ENCODE results near the gene PTX4. TPM values are rescaled to one million over a fixed set of nuclear protein-coding genes. Genes with fewer than 3 reads are reported as not detected.

The PTX4 gene
- total and polyA plus RNA-seq, 4 donors = 0.11 to 0.14 TPM; not detected in 2

- DNase-seq (ENCODE audit: low read depth in 4 of 6, low spot score in 6 of 6) = no peak
- Histone ChIP-seq H3K27me3 (ENCODE audit: control insufficient read depth, insufficient read depth, low read length) (no peaks in the 10 kb centered on the region), H3K4me3 (ENCODE audit: low read depth, low read length) (no peak overlapping the region), H3K9me3 (ENCODE audit: control insufficient read depth, insufficient read depth, low read length) (no peaks in the 10 kb centered on the region), H3K36me3 (ENCODE audit: control insufficient read depth, insufficient read depth, low read length) (peaks cover 84% of the 10 kb centered on the region), H3K4me1 (ENCODE audit: control insufficient read depth, insufficient read depth, low read length) (no peaks in the 10 kb centered on the region), H3K27ac (ENCODE audit: low read depth, low read length) (no peak overlapping the region)
- 85% methylated on average over 10 of the region's 10 CpGs for WGBS (ENCODE audit: insufficient coverage)
Observed at GRCh38 chr16:1510272-1510671, 21.5 kb upstream of the PTX4 start.

GRCh38 chr16:1509307-1510221 lies 20.8 kb upstream of the PTX4 start:
- Histone ChIP-seq H3K4me1 (ENCODE audit: control insufficient read depth, insufficient read depth, low read length) (no peaks in the 10 kb centered on the region), H3K4me3 (ENCODE audit: low read depth, low read length) (no peak overlapping the region), H3K27ac (ENCODE audit: low read depth, low read length) (no peak overlapping the region), H3K9me3 (ENCODE audit: control insufficient read depth, insufficient read depth, low read length) (no peaks in the 10 kb centered on the region), H3K27me3 (ENCODE audit: control insufficient read depth, insufficient read depth, low read length) (no peaks in the 10 kb centered on the region), H3K36me3 (ENCODE audit: control insufficient read depth, insufficient read depth, low read length) (peaks cover 91% of the 10 kb centered on the region)
- DNase-seq (ENCODE audit: low read depth in 4 of 6, low spot score in 6 of 6) = no peak
- WGBS (ENCODE audit: insufficient coverage) = 88% methylated on average over 44 of the region's 44 CpGs

- Histone ChIP-seq H3K36me3 (ENCODE audit: control insufficient read depth, insufficient read depth, low read length) (peaks cover 93% of the 10 kb centered on the region), H3K27me3 (ENCODE audit: control insufficient read depth, insufficient read depth, low read length) (no peaks in the 10 kb centered on the region), H3K4me1 (ENCODE audit: control insufficient read depth, insufficient read depth, low read length) (no peaks in the 10 kb centered on the region), H3K27ac (ENCODE audit: low read depth, low read length) (no peak overlapping the region), H3K4me3 (ENCODE audit: low read depth, low read length) (no peak overlapping the region), H3K9me3 (ENCODE audit: control insufficient read depth, insufficient read depth, low read length) (no peaks in the 10 kb centered on the region)
- 83% methylated on average over 16 of the region's 24 CpGs for WGBS (ENCODE audit: insufficient coverage)
- DNase-seq (ENCODE audit: low read depth in 4 of 6, low spot score in 6 of 6) = no peak
Observed at GRCh38 chr16:1508494-1509187, 19.9 kb upstream of the PTX4 start.

- peaks cover 95% of the 10 kb centered on the region for H3K36me3 ChIP-seq (ENCODE audit: control insufficient read depth, insufficient read depth, low read length)
- no peaks in the 10 kb centered on the region for H3K27me3 ChIP-seq (ENCODE audit: control insufficient read depth, insufficient read depth, low read length)
- H3K4me3 ChIP-seq (ENCODE audit: low read depth, low read length) = no peak overlapping the region
- DNase-seq (ENCODE audit: low read depth in 4 of 6, low spot score in 6 of 6) = no peak
- 90% methylated on average over 37 of the region's 37 CpGs for WGBS (ENCODE audit: insufficient coverage)
- no peak overlapping the region for H3K27ac ChIP-seq (ENCODE audit: low read depth, low read length)
- H3K4me1 ChIP-seq (ENCODE audit: control insufficient read depth, insufficient read depth, low read length) = no peaks in the 10 kb centered on the region
- H3K9me3 ChIP-seq (ENCODE audit: control insufficient read depth, insufficient read depth, low read length) = no peaks in the 10 kb centered on the region
Observed at GRCh38 chr16:1506494-1507213, 17.9 kb upstream of the PTX4 start.

GRCh38 chr16:1505912-1506311 lies 17.2 kb upstream of the PTX4 start:
- DNase-seq (ENCODE audit: low read depth in 4 of 6, low spot score in 6 of 6) = no peak
- Histone ChIP-seq H3K27me3 (ENCODE audit: control insufficient read depth, insufficient read depth, low read length) (no peaks in the 10 kb centered on the region), H3K36me3 (ENCODE audit: control insufficient read depth, insufficient read depth, low read length) (peaks cover 95% of the 10 kb centered on the region), H3K4me3 (ENCODE audit: low read depth, low read length) (no peak overlapping the region), H3K27ac (ENCODE audit: low read depth, low read length) (no peak overlapping the region), H3K4me1 (ENCODE audit: control insufficient read depth, insufficient read depth, low read length) (no peaks in the 10 kb centered on the region), H3K9me3 (ENCODE audit: control insufficient read depth, insufficient read depth, low read length) (no peaks in the 10 kb centered on the region)
- WGBS (ENCODE audit: insufficient coverage) = 95% methylated on average over 19 of the region's 22 CpGs

GRCh38 chr16:1505073-1505844 lies 16.5 kb upstream of the PTX4 start:
- 95% methylated on average over 34 of the region's 37 CpGs for WGBS (ENCODE audit: insufficient coverage)
- no peaks in the 10 kb centered on the region for H3K9me3 ChIP-seq (ENCODE audit: control insufficient read depth, insufficient read depth, low read length)
- H3K27me3 ChIP-seq (ENCODE audit: control insufficient read depth, insufficient read depth, low read length) = no peaks in the 10 kb centered on the region
- H3K4me3 ChIP-seq (ENCODE audit: low read depth, low read length) = no peak overlapping the region
- H3K4me1 ChIP-seq (ENCODE audit: control insufficient read depth, insufficient read depth, low read length) = no peaks in the 10 kb centered on the region
- DNase-seq (ENCODE audit: low read depth in 4 of 6, low spot score in 6 of 6) = no peak
- no peak overlapping the region for H3K27ac ChIP-seq (ENCODE audit: low read depth, low read length)
- H3K36me3 ChIP-seq (ENCODE audit: control insufficient read depth, insufficient read depth, low read length) = peaks cover 95% of the 10 kb centered on the region

GRCh38 chr16:1503110-1503955 lies 14.6 kb upstream of the PTX4 start:
- no peak overlapping the region for H3K4me3 ChIP-seq (ENCODE audit: low read depth, low read length)
- H3K27ac ChIP-seq (ENCODE audit: low read depth, low read length) = no peak overlapping the region
- no peaks in the 10 kb centered on the region for H3K27me3 ChIP-seq (ENCODE audit: control insufficient read depth, insufficient read depth, low read length)
- WGBS (ENCODE audit: insufficient coverage) = 97% methylated on average over 32 of the region's 37 CpGs
- H3K4me1 ChIP-seq (ENCODE audit: control insufficient read depth, insufficient read depth, low read length) = no peaks in the 10 kb centered on the region
- no peaks in the 10 kb centered on the region for H3K9me3 ChIP-seq (ENCODE audit: control insufficient read depth, insufficient read depth, low read length)
- peaks cover 95% of the 10 kb centered on the region for H3K36me3 ChIP-seq (ENCODE audit: control insufficient read depth, insufficient read depth, low read length)
- no peak for DNase-seq (ENCODE audit: low read depth in 4 of 6, low spot score in 6 of 6)

- 96% methylated on average over 42 of the region's 42 CpGs for WGBS (ENCODE audit: insufficient coverage)
- peaks cover 95% of the 10 kb centered on the region for H3K36me3 ChIP-seq (ENCODE audit: control insufficient read depth, insufficient read depth, low read length)
- no peak for DNase-seq (ENCODE audit: low read depth in 4 of 6, low spot score in 6 of 6)
Observed at GRCh38 chr16:1502092-1503004, 13.6 kb upstream of the PTX4 start.

More at GRCh38 chr16:1502092-1503004, 13.6 kb upstream of the PTX4 start:
- Histone ChIP-seq H3K4me1 (ENCODE audit: control insufficient read depth, insufficient read depth, low read length) (no peaks in the 10 kb centered on the region), H3K4me3 (ENCODE audit: low read depth, low read length) (no peak overlapping the region), H3K27me3 (ENCODE audit: control insufficient read depth, insufficient read depth, low read length) (no peaks in the 10 kb centered on the region), H3K9me3 (ENCODE audit: control insufficient read depth, insufficient read depth, low read length) (no peaks in the 10 kb centered on the region), H3K27ac (ENCODE audit: low read depth, low read length) (no peak overlapping the region)
